Measurements from ENCODE around the gene SEMA3F.

The SEMA3F gene

DNA sequence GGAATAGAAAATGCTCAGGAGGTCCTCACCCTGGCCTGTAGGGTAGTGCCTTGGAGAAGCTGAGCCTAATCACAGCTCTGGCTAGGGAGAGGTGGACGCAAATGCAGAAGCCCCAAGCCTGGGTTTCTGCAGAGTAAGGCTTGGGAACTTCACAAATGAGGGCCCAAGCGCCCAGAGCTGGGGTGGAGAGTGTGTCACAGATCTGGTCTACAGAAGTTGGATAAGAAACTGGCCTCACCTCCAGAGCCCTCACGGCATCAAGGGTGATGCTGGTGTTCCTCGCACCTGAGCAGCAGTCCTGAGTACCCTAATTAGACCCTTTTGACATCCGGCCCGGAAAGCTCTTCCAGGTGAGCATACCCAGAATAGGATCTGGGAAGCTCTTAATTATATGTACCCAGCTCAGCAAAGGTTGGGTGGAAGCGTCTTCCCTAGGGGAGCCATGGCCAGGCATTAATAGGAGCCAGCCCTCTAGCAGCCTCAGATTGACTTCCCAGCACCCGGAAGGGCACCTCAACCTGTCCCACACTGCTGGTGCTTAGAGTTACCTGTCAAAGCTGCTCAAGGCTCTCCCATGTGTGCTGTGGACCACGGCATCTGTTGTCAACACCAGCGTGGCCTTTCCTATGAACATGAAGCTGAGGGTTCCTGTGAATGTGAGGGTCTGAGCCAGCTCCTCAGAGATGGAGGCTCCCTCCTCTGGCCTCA lies 34.6 kb upstream of the SEMA3F start:
- no peak for DNase-seq (ENCODE audit: low read depth, low spot score)
- in situ Hi-C loops (cut with HindIII; ENCODE audit: low sequenced_read_pairs): no loop called here

DNA sequence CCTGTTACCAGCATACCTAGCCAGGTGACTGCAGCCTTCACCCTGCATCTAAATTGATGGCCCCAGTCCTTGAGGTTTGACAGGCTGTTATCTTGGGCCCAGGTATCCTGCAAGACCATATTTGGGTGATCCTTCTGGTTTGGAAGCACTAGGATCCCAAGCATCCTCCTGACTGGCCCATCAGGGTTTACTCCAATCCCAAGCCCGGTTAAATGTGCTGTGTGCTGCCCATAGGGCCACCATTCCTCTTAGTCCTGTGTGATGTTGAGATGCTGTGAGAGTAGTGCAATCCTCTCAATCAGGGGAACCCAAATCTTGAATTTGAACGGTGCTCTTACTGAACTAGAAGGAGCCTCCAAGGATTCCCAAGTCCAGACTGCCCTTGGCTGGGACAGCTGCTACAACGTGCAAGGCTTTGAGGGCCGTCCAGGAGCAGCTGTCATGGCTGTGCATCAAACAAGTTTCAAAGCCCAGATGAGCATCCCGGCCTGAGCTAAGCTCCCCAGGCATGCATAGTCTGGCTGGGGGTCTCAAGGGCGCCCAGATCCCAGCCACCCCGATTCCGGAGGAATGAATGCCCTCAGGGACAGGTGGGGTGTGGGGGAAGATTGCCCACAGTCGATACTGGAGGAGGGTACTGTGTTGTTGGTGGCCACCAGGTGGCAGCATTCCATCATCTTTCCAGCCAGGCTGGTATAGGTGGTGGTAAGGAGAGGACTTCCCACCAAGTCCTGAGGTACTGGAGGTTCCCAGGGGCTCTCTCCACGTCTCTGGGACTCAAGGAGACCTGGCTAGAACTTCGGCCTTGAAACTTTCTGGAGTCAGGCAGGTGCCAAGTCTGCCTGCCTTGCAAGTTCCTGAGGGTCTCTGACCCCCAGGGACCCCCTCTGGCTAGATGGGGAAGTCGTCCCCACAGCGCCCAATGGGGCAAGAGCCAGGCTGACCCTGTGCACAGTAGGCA lies 33.8 kb upstream of the SEMA3F start:
- TF ChIP-seq, protein P1, sequence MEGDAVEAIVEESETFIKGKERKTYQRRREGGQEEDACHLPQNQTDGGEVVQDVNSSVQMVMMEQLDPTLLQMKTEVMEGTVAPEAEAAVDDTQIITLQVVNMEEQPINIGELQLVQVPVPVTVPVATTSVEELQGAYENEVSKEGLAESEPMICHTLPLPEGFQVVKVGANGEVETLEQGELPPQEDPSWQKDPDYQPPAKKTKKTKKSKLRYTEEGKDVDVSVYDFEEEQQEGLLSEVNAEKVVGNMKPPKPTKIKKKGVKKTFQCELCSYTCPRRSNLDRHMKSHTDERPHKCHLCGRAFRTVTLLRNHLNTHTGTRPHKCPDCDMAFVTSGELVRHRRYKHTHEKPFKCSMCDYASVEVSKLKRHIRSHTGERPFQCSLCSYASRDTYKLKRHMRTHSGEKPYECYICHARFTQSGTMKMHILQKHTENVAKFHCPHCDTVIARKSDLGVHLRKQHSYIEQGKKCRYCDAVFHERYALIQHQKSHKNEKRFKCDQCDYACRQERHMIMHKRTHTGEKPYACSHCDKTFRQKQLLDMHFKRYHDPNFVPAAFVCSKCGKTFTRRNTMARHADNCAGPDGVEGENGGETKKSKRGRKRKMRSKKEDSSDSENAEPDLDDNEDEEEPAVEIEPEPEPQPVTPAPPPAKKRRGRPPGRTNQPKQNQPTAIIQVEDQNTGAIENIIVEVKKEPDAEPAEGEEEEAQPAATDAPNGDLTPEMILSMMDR (IDR thresholded peaks at IDR 0.05; ENCODE audit: low read depth, low read length): peak; percentile 76
- no peak overlapping the region for H3K4me3 ChIP-seq (ENCODE audit: low read depth, low read length)
- in situ Hi-C loops (cut with HindIII; ENCODE audit: low sequenced_read_pairs): no loop called here
- peak; percentile 77 for DNase-seq (ENCODE audit: low read depth, low spot score)

More for the DNA sequence above, 34.6 kb upstream of the SEMA3F start:
- H3K4me3 ChIP-seq (ENCODE audit: low read depth, low read length): no peak overlapping the region
- TF ChIP-seq, protein P1 (IDR thresholded peaks at IDR 0.05; ENCODE audit: low read depth, low read length): no peak

DNA sequence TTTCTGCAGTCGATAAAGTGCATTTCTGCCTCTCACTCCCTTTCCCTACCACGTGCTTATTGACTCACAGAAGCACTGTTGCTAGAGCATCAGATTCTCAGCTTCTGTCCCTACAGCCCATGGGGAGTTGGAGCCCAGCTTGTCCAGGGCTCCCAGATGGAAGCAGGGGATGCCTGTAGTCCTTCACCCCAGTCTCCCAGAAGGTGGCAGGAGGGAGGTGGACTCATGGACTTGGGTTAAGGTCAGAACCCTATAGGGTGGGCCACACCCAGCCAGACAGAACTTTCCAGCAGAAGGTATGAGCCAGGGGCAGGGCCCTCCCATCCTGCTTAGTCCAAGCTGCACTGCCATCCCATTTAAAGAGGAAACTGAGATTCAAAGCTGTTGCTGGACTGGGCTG lies 33.1 kb upstream of the SEMA3F start:
- no peak for DNase-seq (ENCODE audit: low read depth, low spot score)
- in situ Hi-C loops (cut with HindIII; ENCODE audit: low sequenced_read_pairs): no loop called here
- TF ChIP-seq, protein P1 (IDR thresholded peaks at IDR 0.05; ENCODE audit: low read depth, low read length): no peak
- H3K4me3 ChIP-seq (ENCODE audit: low read depth, low read length): no peak overlapping the region

DNA sequence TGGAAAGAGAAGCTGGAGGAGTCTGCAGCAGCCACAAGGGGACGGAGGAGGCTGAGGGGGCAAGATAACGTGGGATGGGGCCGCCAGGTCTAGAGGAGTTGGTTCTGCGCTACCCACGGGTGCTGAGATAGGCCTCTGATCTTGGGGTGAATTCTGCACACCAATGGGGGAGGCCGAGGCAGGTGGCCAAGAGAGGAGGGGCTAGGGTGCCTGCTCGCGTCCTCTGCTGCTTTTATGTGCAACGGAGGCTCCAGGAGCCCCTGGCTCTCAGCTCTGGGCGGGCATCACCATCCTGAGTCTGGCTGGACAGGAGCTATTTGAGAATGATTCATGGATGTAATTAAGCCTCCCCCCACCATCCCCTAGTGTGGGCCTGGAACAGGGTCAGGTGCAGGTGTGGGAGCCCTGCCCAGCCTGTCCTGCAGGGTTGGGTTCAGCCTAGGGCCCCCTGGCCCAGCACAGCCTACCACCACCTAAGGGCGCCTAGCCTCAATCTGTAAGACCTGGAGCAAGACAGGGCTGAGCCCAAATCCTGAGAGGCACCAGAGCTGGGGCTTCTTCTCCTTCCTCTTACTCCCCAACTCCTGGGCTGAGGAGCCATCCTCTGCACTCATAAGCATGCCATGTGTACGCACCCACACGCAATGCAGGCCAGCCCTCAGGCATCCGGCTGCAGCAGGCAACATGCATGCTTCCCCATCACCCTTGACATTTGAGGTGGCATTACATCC lies 32.3 kb upstream of the SEMA3F start:
- DNase-seq (ENCODE audit: low read depth, low spot score): no peak
- H3K4me3 ChIP-seq (ENCODE audit: low read depth, low read length): no peak overlapping the region
- TF ChIP-seq, protein P1 (IDR thresholded peaks at IDR 0.05; ENCODE audit: low read depth, low read length): no peak
- in situ Hi-C loops (cut with HindIII; ENCODE audit: low sequenced_read_pairs): no loop called here

DNA sequence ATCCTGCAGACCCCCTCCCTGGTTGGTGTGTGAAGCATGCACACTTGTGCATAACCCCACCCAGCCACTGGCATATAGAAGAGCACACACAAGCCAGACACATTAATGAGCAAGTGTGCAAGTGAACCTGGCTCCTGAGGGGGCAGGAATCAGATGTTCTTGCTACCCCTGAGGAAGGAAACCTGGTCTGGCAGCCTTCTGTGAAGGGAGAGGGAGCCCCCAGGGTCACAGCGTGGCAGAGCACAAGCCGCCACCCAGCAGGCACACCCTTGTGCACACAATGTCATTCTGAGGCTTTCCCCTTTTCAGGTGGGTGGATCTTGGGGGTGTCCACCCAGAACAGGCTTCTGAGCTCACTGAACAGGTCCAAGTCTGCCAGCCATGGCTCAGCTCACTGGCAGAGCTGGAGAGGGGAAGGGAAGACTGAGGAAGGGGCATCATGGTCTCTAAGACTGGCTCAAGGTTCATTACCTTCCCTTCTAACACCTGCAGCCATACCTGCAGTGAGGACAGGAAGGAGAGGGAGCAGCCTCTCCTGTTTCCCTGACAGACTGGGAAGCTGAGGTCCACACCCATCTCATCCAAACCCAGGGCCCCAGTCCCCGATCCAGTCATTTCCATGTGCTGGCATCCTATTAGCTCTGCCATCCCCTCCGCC lies 31.6 kb upstream of the SEMA3F start:
- TF ChIP-seq, protein P1 (IDR thresholded peaks at IDR 0.05; ENCODE audit: low read depth, low read length): no peak
- no peak for DNase-seq (ENCODE audit: low read depth, low spot score)
- in situ Hi-C loops (cut with HindIII; ENCODE audit: low sequenced_read_pairs): no loop called here
- H3K4me3 ChIP-seq (ENCODE audit: low read depth, low read length): no peak overlapping the region

Measured in astrocyte of the spinal cord (primary cell).